Activated CD8-positive, alpha-beta memory T cell treated with anti-CD3 and anti-CD28 coated beads, Interleukin-2, amount 50 U/mL, for 48 hours (primary cell): ENCODE results near the gene GPR137.
A peak's percentile ranks its signal among the peaks of the same experiment; 100 is the strongest.

Source experiments
- DNase-seq: peaks from one replicate; pipeline ENCODE4 v3.0.0-alpha.2; 2020

The GPR137 gene

DNA sequence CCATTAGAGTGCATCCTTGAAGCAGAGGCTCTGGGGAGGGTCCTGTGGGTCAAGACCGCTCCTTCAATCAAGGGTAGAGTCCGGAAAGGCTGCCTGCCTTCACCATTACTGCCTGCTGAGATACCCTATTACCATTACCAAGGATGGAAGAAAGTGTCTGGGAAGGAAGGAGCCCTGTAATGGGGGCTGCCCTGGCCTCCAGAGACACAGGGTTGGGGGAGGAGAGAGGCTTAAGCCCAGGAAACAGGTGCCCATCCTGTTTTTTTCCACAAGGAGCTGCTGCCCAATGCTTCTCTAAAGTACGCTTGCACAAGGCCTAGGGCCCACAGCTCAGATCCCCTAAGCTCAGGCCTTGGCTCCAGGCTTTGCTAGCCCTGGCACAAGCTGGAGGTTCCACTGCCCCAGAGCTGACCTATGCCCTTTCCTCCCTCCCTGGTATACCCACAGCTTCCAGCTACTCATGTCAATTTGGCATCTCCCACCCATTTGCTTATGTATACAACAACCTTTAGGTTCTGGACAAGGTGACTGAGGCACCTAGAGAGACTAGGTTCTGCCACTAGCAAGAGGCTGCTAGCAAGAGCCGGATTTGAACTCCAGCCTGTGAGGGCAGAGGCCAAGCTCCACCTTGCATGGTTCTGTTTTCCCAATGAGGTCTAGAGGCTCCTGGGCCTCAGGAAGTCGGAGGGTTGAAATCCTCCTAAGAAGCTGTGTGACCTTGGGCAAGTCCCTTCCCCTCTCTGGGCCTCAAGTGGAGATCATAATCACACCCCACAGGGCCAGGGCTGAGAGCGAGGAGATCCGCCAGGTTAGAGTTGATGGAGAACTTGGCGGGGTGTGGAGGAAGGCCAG lies 35.9 kb upstream of the GPR137 start:
- DNase-seq = no peak

DNA sequence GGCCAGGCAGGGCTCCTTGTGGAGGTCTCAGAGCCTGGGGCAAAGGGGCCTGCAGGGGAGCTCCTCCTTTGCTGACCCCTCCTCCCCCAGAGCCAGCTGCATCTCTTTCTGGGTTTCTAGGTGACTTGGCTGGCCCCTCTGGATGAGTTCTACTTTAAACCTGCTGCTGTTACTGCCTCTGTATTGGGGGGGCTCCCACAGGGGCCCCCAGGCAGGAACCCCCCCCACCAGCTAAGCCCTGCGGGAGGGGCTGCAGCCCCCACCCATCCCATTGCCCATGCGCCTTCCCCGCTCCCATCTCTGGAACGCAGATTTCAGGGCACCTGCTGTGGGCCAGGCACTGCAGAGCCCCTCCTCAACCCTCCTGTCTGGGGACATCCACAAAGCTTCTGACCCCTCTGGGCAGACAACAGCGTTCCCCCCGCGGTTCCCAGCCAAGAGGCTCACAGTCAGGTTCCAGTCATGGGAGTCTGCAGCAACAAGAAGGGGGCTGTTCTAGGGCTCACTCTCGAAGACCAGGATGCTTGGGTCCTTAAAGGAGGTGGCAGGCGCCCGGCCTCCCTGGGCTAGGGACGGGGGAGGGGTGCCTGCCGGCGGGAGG lies 35.1 kb upstream of the GPR137 start:
- no peak for DNase-seq

DNA sequence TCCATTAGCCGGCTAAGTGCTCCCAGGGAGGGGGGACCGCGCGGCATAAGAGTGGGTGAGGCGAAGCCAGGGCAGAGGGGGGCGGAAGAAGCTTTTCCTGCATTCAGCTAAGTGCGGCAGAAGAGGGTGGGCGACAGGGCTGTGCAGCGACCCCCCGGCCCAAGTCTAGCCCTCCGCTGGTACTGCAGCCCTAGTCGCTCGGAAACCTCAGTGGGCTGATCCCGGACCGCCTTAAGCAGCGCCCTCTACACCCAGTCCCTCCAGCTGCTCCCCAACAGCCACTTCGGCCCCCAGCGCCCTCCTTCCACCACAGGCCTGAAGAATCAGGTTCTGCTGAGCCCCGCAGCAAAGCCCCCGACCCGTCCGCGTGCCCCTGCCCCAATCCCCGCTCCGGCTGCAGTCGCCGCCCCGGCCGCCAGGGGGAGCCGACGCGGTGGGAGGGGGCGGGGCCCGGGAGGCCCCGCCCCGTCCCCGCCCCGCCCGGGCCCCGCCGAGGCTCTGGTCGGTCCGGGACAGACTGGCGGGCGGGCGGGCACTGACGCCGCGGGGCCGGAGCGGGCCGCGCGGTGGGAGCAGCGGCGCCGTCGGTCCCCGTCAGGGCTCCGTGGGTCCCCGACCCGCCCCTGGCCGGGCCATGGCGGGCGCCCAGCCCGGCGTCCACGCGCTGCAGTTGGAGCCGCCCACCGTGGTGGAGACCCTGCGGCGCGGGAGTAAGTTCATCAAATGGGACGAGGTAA lies 34.5 kb upstream of the GPR137 start, which contains the start of gene PLCB3:
Gene PLCB3, plus strand, starts transcription at position 515 of the 737 bp plus-strand sequence. Its CDS starts 120 bp downstream, at position 635.
- peak; percentile 91 for DNase-seq

- DNase-seq = no peak
Observed at GRCh38 chr11:64251753-64252002, 34.0 kb upstream of the GPR137 start.

DNA sequence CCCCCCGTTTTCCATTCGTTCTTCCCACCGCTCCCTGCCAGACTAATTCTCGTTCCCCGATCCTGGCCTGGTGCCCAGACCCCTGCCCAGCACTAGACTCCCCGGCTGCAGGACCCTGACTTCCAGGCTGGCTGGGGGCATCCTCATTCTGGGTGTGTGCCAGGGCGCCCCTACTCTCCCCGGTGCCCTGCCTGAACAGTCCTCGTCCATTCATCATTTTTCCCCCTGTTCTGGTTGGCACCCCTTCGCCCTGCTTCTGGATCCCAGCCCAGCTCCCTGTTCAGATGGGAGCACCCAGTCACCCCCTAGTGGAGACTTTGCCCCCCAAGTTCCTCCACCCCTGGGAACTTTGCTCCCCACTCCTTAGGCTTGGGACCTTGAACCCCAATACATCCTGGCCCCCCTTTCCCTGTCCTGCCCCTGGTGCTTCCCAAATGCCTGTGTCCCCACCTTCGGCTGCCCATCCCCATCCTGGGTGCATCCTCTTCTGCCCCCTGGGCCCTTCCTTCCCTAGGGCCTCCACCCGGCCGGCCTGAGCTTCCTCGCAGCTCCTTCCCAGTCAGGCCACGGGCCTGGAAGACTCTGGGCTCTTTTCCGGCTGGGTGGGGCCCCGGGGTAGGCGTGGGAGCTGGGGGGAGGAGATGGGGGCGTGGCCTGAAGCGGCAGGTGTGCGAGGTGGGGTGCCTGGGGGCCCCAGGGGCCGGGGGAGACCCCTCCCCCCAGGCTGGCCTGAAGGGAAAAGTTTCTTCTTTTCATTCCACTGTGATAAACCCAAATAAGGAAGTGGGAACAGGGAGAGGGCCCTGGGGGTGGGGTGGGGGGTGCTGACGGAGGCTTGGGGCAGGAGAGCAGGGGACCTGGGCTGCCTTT lies 33.4 kb upstream of the GPR137 start:
- DNase-seq = no peak

- no peak for DNase-seq
Observed at GRCh38 chr11:64253043-64253442, 32.6 kb upstream of the GPR137 start.

GRCh38 chr11:64253481-64253880 lies 32.2 kb upstream of the GPR137 start:
- no peak for DNase-seq

GRCh38 chr11:64254326-64254725 lies 31.3 kb upstream of the GPR137 start:
- no peak for DNase-seq

GRCh38 chr11:64255135-64256128 lies 30.2 kb upstream of the GPR137 start:
- DNase-seq = no peak

DNA sequence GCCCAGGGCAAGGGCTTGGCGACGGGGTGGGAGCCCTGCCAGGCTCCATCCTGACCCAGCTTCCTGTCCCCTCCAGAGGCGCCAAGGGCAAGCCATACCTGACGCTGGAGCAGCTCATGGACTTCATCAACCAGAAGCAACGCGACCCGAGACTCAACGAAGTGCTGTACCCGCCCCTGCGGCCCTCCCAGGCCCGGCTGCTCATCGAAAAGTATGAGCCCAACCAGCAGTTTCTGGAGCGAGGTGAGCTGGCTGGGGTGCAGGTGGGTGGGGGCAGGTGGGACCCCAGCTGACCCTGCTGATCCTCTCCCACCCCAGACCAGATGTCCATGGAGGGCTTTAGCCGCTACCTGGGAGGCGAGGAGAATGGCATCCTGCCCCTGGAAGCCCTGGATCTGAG lies 29.3 kb upstream of the GPR137 start:
- no peak for DNase-seq

DNA sequence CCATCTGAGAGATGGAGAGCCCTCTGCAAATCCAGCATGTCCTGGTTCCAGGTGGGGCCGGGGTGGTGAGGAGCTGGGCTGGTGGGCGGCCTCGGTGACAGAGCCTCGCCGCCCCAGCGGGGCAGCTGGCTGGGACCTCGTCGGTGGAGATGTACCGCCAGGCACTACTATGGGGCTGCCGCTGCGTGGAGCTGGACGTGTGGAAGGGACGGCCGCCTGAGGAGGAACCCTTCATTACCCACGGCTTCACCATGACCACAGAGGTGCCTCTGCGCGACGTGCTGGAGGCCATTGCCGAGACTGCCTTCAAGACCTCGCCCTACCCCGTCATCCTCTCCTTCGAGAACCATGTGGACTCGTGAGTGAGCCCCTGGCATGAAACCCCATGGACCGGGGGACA lies 27.3 kb upstream of the GPR137 start:
- no peak for DNase-seq

- no peak for DNase-seq
Observed at GRCh38 chr11:64258946-64259532, 26.6 kb upstream of the GPR137 start.

DNA sequence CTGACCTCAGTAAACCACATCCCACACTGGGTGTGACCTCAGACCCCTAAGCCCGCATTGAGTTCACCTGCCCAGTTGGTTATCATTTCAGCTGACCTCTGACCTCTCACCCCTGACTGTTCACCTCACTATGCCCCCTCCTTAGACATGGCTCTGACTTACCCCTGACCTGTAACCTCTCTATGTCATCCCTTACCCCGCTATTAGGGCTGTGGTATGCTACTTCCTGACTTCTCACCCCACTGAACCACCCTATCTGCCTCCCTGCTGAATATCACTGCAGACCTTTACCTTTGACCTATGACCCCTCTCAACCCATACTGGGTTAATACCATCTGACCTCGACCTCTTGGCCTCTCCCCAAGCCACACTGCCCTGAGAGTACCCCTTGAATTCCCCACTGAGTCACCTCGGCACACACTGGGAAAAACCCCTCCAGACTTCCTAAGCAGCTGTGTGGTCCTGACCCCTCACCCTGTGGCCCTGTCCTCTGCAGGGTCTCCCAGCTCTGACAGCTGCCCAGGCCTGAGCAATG lies 26.0 kb upstream of the GPR137 start:
- DNase-seq = no peak

GRCh38 chr11:64260147-64260708 lies 25.4 kb upstream of the GPR137 start:
- no peak for DNase-seq

GRCh38 chr11:64261556-64262080 lies 24.0 kb upstream of the GPR137 start:
- no peak for DNase-seq

- DNase-seq = no peak
Observed at GRCh38 chr11:64262271-64263002, 23.2 kb upstream of the GPR137 start.

GRCh38 chr11:64263021-64263946 lies 22.4 kb upstream of the GPR137 start:
- DNase-seq = no peak

DNA sequence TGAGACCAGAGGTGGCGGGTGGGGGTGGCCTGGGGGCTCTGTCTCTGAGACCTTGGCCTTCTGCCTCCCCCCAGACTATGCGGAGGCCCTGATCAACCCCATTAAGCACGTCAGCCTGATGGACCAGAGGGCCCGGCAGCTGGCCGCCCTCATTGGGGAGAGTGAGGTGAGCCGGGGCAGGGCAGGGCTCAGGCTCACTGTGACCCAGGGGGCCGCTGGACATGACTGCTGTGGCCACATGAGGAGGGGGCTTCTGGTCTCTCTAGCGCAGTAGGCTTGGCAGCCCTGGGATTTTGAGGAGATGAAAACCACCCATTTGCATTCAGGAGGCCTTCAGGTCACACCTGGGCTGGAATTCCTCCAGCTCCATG lies 21.7 kb upstream of the GPR137 start:
- no peak for DNase-seq
